SK-N-DZ (cell line): Measurements from ENCODE around the gene MAEA.

Experiments
- DNase-seq: peaks from one replicate; pipeline ENCODE4 v3.0.0-alpha.2; 2015; ENCODE audit warnings: low spot score

Gene MAEA

GRCh38 chr4:1249731-1250526, 39.8 kb upstream of the MAEA start:
- no peak for DNase-seq

- DNase-seq, result no peak
Observed at GRCh38 chr4:1250527-1250812, 39.2 kb upstream of the MAEA start.

- DNase-seq, result no peak
Observed at GRCh38 chr4:1250921-1251772, 38.5 kb upstream of the MAEA start.

GRCh38 chr4:1251773-1252066, 38.0 kb upstream of the MAEA start:
- no peak for DNase-seq

GRCh38 chr4:1252928-1253492, 36.7 kb upstream of the MAEA start:
- DNase-seq, result no peak

GRCh38 chr4:1253831-1254230, 35.9 kb upstream of the MAEA start:
- no peak for DNase-seq

GRCh38 chr4:1255151-1255550, 34.5 kb upstream of the MAEA start:
- no peak for DNase-seq

- DNase-seq, result no peak
Observed at GRCh38 chr4:1255699-1256098, 34.0 kb upstream of the MAEA start.

GRCh38 chr4:1258457-1258856, 31.2 kb upstream of the MAEA start:
- DNase-seq, result no peak

- no peak for DNase-seq
Observed at GRCh38 chr4:1259966-1260365, 29.7 kb upstream of the MAEA start.

GRCh38 chr4:1260418-1261106, 29.1 kb upstream of the MAEA start:
- no peak for DNase-seq

- DNase-seq, result no peak
Observed at GRCh38 chr4:1261107-1261928, 28.4 kb upstream of the MAEA start.

- no peak for DNase-seq
Observed at GRCh38 chr4:1264942-1265341, 24.7 kb upstream of the MAEA start.

- DNase-seq, result no peak
Observed at GRCh38 chr4:1265351-1265750, 24.3 kb upstream of the MAEA start.

GRCh38 chr4:1266881-1267763, 22.6 kb upstream of the MAEA start:
- no peak for DNase-seq

- DNase-seq, result no peak
Observed at GRCh38 chr4:1269209-1269608, 20.5 kb upstream of the MAEA start.

- no peak for DNase-seq
Observed at GRCh38 chr4:1271686-1272085, 18.0 kb upstream of the MAEA start.

- DNase-seq, result no peak
Observed at GRCh38 chr4:1274871-1275270, 14.8 kb upstream of the MAEA start.

- DNase-seq, result no peak
Observed at GRCh38 chr4:1276984-1277383, 12.7 kb upstream of the MAEA start.
